Endothelial cell of umbilical vein (primary cell): ENCODE data around the gene BSDC1. TPM values are rescaled to one million over a fixed set of nuclear protein-coding genes. Genes with fewer than 3 reads are reported as not detected.

Source experiments
- BruUV-seq: library from RNA; stranded (reverse); fragments of 400-500 nt; replicated peaks from 2 replicates; lab custom pipeline; 2021; lab: Mats Ljungman, UMichigan
- CTCF ChIA-PET: fragments of 300-600, 350-600 bp; sonication (Branson Sonifier 250); formaldehyde crosslinking; loops from one replicate; lab custom pipeline; 2021; ENCODE audit warnings: antibody characterized with exemption, inconsistent platforms; lab: Charles Lee
- POLR2A ChIA-PET: fragments of 300-600, 350-600 bp; sonication (Branson Sonifier 250); formaldehyde crosslinking; loops from one replicate; lab custom pipeline; 2021; ENCODE audit warnings: antibody characterized with exemption, inconsistent platforms; lab: Charles Lee
- DNase-seq: peaks from one replicate; pipeline ENCODE4 v3.0.0-alpha.2; 2011; ENCODE audit warnings: low read depth, low spot score
- FAIRE-seq: peaks from 2 replicates; lab custom pipeline; 2011; peaks lifted over from hg19 to GRCh38; lab: Jason Lieb, UNC
- H2AFZ ChIP-seq: 2 replicates; pipeline ENCODE4 v1.6.0; 2012; ENCODE audit warnings: low read depth, low read length, control low read depth, inconsistent platforms
- H3K27ac ChIP-seq: 2 replicates; pipeline ENCODE4 v1.5.1; 2011; ENCODE audit warnings: low read depth, mild to moderate bottlenecking, control low read depth, low read length, moderate library complexity; ENCODE audit not compliant: insufficient read depth
- H3K27me3 ChIP-seq, 2 experiments: 2 replicates each; pipeline versions ENCODE4 v1.6.0 to v1.6.1; 2011; ENCODE audit warnings: low read length in 2 of 2, mixed read lengths in 1 of 2; ENCODE audit not compliant: control insufficient read depth in 2 of 2, insufficient read depth in 2 of 2
- H3K36me3 ChIP-seq, 2 experiments: 2 replicates in 1 of 2; 3 replicates in 1 of 2; pipeline ENCODE4 v1.5.1; 2011; ENCODE audit warnings: low read length in 2 of 2, mild to moderate bottlenecking in 1 of 2, moderate library complexity in 1 of 2; ENCODE audit not compliant: control insufficient read depth in 2 of 2, insufficient read depth in 2 of 2; ENCODE audit errors: extremely low read depth in 1 of 2
- H3K4me1 ChIP-seq: 3 replicates; pipeline ENCODE4 v1.5.1; 2011; ENCODE audit warnings: mild to moderate bottlenecking, low read length; ENCODE audit not compliant: control insufficient read depth, insufficient read depth; ENCODE audit errors: extremely low read depth
- H3K4me2 ChIP-seq: 2 replicates; pipeline ENCODE4 v1.6.1; 2011; ENCODE audit warnings: low read length, control low read depth, mixed read lengths; ENCODE audit not compliant: insufficient read depth
- H3K4me3 ChIP-seq, 3 experiments: fragments of 200-600 bp in 1 of 3; sonication (generic), shearing (Covaris generic) in 1 of 3; replicated peaks in 1 of 3; 2 replicates each; pipeline ENCODE4 v1.5.1; 2011 to 2016; ENCODE audit warnings: control low read depth in 3 of 3, low read length in 3 of 3, mild to moderate bottlenecking in 2 of 3, inconsistent platforms in 1 of 3, low read depth in 1 of 3, moderate library complexity in 1 of 3; ENCODE audit not compliant: insufficient read depth in 1 of 3
- H3K79me2 ChIP-seq: 2 replicates; pipeline ENCODE4 v1.6.0; 2012; ENCODE audit warnings: low read length, inconsistent platforms; ENCODE audit not compliant: control insufficient read depth, insufficient read depth
- H3K9ac ChIP-seq: replicated peaks from 2 replicates; pipeline ENCODE3; 2011; ENCODE audit warnings: low read length, control low read depth; ENCODE audit not compliant: insufficient read depth; ENCODE audit errors: extremely low read depth
- H3K9me1 ChIP-seq: replicated peaks from 3 replicates; pipeline ENCODE4 v1.6.0; 2011; ENCODE audit warnings: mild to moderate bottlenecking, low read length; ENCODE audit not compliant: control insufficient read depth, insufficient read depth; ENCODE audit errors: extremely low read depth
- H3K9me3 ChIP-seq: replicated peaks from 2 replicates; pipeline ENCODE4 v1.5.1; 2012; ENCODE audit warnings: low read length, inconsistent platforms; ENCODE audit not compliant: control insufficient read depth, insufficient read depth
- H4K20me1 ChIP-seq: replicated peaks from 2 replicates; pipeline ENCODE3; 2011; ENCODE audit warnings: mild to moderate bottlenecking, low read length; ENCODE audit not compliant: control insufficient read depth, insufficient read depth; ENCODE audit errors: extremely low read depth
- EZH2 ChIP-seq: IDR thresholded peaks from 2 replicates; pipeline ENCODE4 v1.6.1; 2012; ENCODE audit warnings: borderline replicate concordance, low read depth, mild to moderate bottlenecking, moderate library complexity, low read length, inconsistent platforms; ENCODE audit not compliant: severe bottlenecking
- FOS ChIP-seq: IDR thresholded peaks from 2 replicates; pipeline ENCODE4 v1.6.1; 2011; ENCODE audit warnings: mild to moderate bottlenecking, low read length, moderate library complexity, borderline replicate concordance; ENCODE audit not compliant: insufficient read depth
- GATA2 ChIP-seq: IDR thresholded peaks from 2 replicates; pipeline ENCODE4 v1.7.0; 2011; ENCODE audit warnings: low read depth, mild to moderate bottlenecking, moderate library complexity, mixed read lengths, low read length; ENCODE audit not compliant: insufficient read length, insufficient read depth
- JUN ChIP-seq: IDR thresholded peaks from 2 replicates; pipeline ENCODE4 v1.6.1; 2011; ENCODE audit warnings: borderline replicate concordance, low read depth; ENCODE audit not compliant: insufficient read length, insufficient read depth
- MYC ChIP-seq: IDR thresholded peaks from one replicate; pipeline ENCODE4 v1.6.1; 2011; ENCODE audit warnings: mild to moderate bottlenecking, low read depth, low read length
- POLR2A ChIP-seq: IDR thresholded peaks from 2 replicates; pipeline ENCODE4 v1.6.1; 2012; ENCODE audit warnings: low read depth, mild to moderate bottlenecking, control low read depth, low read length
- POLR2AphosphoS5 ChIP-seq: IDR thresholded peaks from 2 replicates; pipeline ENCODE4 v1.6.1; 2012; ENCODE audit warnings: low read depth, mild to moderate bottlenecking, control low read depth, low read length, moderate library complexity; ENCODE audit not compliant: insufficient read depth
- dilution Hi-C: fragments of 300-500 bp; cut with MboI; formaldehyde crosslinking; loops from one replicate; pipeline ENCODE4 v1.15.0; 2019; ENCODE audit warnings: low sequenced_read_pairs; ENCODE audit not compliant: extremely low pct_ligation_motif_present
- intact Hi-C: fragments of 100-400 bp; cut with micrococcal nuclease; formaldehyde crosslinking; loops from one replicate; pipeline ENCODE4 v1.10.0; 2022
- polyA plus RNA-seq, 4 experiments: library from polyadenylated mRNA; depleted of rRNA in 3 of 4; stranded (reverse) in 3 of 4; unstranded in 1 of 4; fragments of >200 nt; gene quantifications; 2 replicates each; pipeline versions ENCODE4 v1.2.1 to v1.2.3, GENCODE V29; 2011 to 2012; ENCODE audit warnings: missing spikeins in 1 of 4
- total RNA-seq: library from RNA; stranded (reverse); gene quantifications from 2 replicates; pipeline ENCODE4 v1.2.3, GENCODE V29; 2021
- TF ChIP-seq, protein P1 (sequence below), 2 donors: IDR thresholded peaks; 1 replicate in 1 of 2; 2 replicates in 1 of 2; pipeline ENCODE4 v1.5.1; 2011; ENCODE audit warnings: low read length in 2 of 2, mild to moderate bottlenecking in 2 of 2, moderate library complexity in 2 of 2, control low read depth in 1 of 2, inconsistent platforms in 1 of 2, low read depth in 1 of 2; ENCODE audit not compliant: insufficient read depth in 1 of 2; ENCODE audit errors: extremely low read depth in 1 of 2
- TF ChIP-seq, protein P2 (sequence below): IDR thresholded peaks from 2 replicates; pipeline ENCODE4 v1.6.1; 2011; ENCODE audit not compliant: insufficient read depth, insufficient read length

BSDC1 gene
- total and polyA plus RNA-seq, 2 donors (not counting 3 experiments of a cell fraction or from before 2014, with no cell fraction given), result 44.3 to 64.6 TPM

DNA sequence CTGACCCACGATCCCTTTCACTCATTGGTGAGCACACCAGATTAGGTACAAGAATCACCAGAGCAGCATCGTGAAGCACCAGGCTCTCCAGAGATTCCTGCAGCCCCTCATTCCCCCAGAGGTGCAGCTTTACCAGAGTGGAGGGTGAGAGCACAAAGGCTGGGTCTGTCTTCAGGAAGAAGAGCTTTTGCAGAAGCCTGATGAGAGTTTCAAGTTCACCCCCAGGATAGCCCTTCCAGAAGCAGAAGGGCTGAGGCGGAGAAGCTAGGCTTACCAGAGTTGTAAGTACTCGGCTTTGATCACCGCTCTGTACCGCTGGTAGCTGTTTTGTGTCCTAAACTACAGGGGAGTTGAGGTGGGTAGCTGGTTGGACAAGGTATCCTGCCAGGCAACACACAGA, 28.8 kb downstream of the BSDC1 start:
- no peak overlapping the region for H3K4me2 ChIP-seq
- no peak overlapping the region for H3K9ac ChIP-seq
- no peaks in the 10 kb centered on the region for H3K9me3 ChIP-seq
- H3K4me1 ChIP-seq, result peaks cover 7% of the 10 kb centered on the region
- no peaks in the 10 kb centered on the region for H3K27me3 ChIP-seq
- DNase-seq (no peak), FAIRE-seq (no peak)
- dilution Hi-C loops (no loop called here), intact Hi-C loops (no loop called here)
- no peaks in the 10 kb centered on the region for H3K79me2 ChIP-seq
- H3K36me3 ChIP-seq, result peaks cover 5 to 38% of the 10 kb centered on the region in 2 experiments
- no peak overlapping the region for H3K4me3 ChIP-seq
- H4K20me1 ChIP-seq, result no peaks in the 10 kb centered on the region
- BruUV-seq, result TSS peak; percentile 26
- no peak overlapping the region for H3K27ac ChIP-seq
- H2AFZ ChIP-seq, result no peak overlapping the region
- ChIA-PET POLR2A (interaction anchor here (1.1 kb wide), 1 partner anchor 29 kb away, joined by 3 read pairs; the partner anchor contains the start of gene MARCKSL1), CTCF (interaction anchor here (1.3 to 1.6 kb wide), 3 partner anchors 11 to 117 kb away, joined by 4 read pairs; no protein-coding TSS in a partner anchor)
- H3K9me1 ChIP-seq, result no peaks in the 10 kb centered on the region
- TF ChIP-seq JUN (no peak), FOS (no peak), POLR2A (no peak), GATA2 (no peak), POLR2AphosphoS5 (no peak), EZH2 (no peak), MYC (no peak)
- TF ChIP-seq, protein P1, sequence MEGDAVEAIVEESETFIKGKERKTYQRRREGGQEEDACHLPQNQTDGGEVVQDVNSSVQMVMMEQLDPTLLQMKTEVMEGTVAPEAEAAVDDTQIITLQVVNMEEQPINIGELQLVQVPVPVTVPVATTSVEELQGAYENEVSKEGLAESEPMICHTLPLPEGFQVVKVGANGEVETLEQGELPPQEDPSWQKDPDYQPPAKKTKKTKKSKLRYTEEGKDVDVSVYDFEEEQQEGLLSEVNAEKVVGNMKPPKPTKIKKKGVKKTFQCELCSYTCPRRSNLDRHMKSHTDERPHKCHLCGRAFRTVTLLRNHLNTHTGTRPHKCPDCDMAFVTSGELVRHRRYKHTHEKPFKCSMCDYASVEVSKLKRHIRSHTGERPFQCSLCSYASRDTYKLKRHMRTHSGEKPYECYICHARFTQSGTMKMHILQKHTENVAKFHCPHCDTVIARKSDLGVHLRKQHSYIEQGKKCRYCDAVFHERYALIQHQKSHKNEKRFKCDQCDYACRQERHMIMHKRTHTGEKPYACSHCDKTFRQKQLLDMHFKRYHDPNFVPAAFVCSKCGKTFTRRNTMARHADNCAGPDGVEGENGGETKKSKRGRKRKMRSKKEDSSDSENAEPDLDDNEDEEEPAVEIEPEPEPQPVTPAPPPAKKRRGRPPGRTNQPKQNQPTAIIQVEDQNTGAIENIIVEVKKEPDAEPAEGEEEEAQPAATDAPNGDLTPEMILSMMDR (IDR thresholded peaks at IDR 0.05; ENCODE audit: extremely low read depth in 1 of 2, insufficient read depth in 1 of 2, low read depth in 1 of 2, low read length in 2 of 2), result no peak
- TF ChIP-seq, protein P2, sequence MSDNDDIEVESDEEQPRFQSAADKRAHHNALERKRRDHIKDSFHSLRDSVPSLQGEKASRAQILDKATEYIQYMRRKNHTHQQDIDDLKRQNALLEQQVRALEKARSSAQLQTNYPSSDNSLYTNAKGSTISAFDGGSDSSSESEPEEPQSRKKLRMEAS, result no peak
